GM19025 (cell line): ENCODE measurements around the gene TEDC1.
A peak's percentile ranks its signal among the peaks of the same experiment; 100 is the strongest.

Experiments
- ATAC-seq: cut with Tn5 transposase; IDR thresholded peaks from one replicate; pipeline ENCODE4 v1.9.1; 2021; ENCODE audit warnings: mild to moderate bottlenecking, low read depth, moderate library complexity; ENCODE audit not compliant: unreplicated experiment

The TEDC1 gene

DNA sequence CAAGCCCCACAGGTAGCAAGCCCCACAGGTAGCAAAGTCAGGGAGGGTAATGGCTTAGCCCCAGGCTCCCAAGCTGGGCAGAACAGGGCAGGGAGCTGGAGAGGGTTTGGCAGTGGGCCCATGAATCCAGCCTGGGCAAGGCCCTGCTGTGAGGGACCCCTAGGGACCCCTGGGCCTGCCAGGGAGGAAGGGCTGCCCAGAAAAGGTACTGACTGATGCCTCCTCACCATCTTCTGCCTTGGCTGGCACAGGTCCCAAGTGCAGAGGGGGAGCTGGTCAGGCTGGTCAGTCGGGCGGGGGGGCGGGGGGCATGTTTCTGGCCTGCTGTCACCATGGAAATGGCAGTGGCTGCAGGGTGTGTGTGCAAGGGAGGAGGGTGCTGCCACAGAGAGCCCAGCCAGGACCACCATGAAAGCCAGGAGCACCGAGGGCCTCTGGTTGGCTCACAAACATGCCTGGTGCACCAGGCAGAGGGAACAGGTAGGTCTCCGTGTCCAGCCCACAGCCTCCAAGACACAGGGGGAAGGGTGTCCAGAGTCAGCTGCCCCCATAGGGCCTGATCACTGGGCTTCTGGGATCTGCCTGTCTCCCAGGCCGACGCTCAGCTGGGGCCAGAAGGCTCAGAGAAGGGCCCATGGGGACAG is 17.9 kb upstream of the TEDC1 start:
- no peak for ATAC-seq

DNA sequence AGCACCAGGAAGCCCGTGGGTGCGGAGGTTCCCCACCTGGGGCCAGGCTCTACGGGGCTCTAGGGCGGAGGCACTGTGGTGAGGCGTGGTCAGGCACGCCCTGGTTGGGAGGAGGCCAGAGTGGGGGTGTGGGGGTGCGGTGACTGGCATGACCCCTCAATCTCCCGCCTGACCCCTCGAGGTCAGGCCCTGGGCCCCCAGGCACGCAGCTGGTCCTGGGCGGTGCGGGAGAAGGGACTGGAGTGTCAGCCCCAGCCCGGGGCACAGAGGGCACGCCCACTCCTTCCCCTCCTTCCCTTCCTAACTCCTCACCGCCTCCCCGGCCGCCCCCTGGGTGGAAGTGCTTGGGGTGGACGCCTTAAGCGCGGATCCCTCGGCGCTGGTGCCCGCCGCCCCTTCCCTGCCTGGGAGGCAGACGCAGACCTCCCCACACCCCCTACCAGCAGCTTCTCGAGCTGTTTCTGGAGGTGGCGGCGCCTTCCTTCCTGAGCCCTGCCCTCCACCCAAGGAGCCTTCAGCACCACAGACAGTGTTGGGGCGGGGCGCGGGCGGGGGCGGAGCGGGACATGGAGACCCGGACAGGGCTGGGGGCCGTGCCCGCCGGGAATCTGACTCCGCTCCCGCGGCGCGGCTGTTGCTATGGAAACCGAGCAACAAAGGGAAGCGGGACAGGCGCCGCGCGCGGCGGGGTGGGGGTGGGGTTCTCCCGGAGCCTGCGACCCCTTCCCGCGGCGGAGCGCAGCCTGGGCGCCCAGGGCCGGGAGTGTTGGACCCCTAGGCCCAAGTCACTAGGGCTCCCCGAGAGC is 17.2 kb upstream of the TEDC1 start:
- ATAC-seq: no peak

DNA sequence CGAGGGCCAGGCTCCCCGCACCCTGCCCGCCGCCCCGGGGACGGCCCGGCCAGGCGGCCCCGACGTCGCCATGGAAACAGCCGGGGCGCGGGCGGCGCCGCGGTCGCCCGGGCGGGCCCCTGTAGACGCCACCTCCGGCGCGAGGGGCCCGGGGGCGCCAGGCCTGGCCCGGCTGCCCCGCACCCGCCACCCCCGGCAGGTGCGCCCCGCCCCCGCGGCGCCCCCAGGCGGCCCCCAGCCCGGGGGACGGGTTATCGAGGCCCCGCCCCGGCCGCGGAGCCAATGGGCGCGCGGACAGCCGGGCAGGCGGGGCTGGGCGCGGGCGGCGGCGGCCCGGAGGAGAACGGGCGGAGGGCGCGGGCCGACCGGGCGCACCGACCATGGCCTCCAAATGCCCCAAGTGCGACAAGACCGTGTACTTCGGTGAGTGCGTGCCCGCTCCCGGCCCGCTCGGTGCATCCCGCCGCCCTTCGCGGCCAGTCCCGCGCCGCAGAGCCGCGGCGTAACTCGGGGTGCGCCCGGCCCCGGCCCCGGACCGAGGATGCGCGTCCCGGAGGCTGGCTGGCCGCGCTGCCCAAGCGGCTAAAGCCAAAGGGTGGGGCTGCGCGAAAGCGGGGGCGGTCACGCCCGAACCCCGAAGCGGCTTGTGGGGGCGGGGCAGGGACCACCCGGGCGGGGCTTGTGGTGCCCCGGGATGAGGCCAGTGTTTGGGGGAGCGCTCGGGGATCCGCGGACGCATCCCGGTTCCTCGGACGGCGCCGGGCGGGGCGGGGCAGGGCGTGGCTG is 16.4 kb upstream of the TEDC1 start, which contains the start of gene CRIP2:
Gene CRIP2 (plus strand): TSS at position 339 of the 786 bp plus-strand sequence. CDS start 42 bp downstream, at position 381.
- ATAC-seq: no peak

DNA sequence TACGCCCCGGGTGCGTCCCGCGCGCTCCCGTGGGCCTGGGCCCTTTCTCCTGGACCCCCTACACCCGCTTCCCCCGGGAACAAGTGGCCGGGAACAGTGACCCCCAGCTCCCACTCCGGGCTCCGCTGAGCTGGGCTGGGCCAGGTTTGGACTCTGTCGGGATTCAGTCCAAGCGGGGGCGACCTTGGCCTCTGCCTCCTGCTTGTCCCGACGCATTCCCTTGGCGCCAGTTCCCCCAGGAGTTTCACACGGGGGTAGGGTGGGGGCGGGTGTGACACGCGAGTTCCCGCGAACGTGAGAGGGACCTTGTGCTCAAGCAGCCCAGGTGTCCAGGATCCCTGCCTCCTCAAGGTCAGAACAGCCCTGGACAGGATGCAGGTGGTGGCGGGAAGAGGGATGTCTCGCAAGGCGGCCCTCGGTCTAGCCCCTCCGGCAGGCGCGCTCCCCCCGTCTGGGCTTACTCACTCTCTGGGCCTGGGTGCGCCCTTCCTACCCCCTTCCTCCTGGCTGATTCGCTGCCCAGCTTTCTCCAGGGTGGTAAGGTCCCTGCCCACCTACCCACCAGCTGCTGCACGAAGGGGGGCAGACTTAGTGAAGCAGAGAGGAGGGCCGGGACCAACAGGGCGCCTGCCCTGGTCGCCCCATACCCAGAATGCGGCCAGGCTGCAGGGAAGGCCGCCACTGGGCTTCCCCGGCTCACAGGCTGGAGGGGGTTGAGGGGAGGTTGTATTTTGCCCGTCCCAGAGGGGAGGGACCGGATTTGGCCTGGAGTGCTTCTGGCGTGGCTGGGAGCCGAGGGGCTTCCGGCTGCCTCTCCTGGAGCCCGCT is 15.6 kb upstream of the TEDC1 start:
- no peak for ATAC-seq

DNA sequence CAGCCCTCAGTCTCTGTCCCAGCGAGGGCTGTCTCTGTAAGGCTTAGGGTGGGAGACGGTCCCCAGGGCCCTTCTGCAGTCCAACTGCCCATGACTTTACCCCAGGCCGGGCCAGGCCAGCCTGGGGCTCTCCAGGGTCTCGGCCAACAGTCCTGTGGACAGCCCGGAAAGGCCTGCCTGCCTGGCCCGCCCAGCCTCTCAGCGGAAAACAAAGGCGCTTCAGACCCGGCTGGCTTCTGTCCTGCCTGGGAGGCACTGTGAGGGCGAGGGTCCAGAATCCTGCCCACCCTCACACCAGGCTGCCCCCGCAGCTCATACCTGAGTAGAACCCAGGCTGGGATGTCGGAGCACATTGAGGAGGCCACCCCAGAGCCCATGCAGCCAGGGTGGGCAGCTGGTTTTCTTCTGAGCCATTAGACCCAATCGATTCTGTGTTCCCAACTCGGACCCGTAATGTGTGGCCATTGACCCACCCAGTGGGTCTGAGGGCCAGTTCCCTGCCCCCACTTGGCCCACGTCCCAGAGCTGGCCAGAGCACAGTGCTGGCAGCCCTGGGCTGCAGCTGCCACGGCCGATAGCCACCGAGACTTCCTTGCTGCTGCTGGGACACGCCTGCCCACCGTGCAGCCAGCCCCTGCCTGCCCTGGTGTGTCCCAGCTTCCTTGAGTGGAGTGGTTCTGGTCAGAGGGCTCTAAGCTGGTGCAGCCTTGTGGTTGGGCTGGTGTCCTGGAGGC is 14.8 kb upstream of the TEDC1 start:
- ATAC-seq: no peak

DNA sequence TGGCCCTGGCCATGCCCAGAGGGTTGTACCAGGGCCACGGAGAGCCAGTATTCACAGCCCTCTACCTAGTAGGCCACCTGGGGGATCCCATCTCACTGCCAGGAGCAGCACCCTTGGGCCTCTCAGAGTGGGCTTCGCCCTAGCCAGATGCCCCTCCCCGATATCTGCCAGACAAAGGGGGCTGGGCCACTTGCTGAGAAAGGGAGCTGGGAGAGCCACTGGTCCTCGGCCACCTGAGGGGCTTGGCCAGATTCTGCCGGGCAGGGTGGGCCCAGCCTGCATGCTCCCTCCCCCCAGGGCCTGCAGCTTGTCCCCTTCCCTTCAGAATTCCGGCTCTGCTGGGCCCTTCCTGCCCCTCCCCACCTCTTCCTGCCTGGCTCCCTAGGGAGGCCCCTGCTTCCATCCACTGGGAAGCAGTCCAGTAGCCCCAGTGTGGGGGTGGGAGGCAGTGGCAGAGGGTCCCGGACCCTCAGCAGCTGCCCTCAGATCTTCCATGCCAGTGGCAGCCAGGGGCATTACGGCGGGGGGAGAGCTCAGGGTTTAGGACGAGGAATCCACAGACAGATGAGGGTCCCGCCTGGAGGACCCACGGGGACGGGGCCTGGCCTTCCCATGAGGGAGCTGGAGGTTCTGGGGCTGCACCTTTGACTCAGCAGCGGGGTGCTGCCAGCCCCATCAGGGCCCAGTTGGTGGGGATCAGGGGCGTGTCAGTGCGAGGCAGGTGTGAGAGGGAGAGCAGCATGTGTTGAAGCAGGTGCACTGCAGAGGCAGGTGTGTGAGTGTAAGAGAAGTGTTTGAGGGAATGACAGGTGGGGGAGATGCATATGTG is 14.0 kb upstream of the TEDC1 start:
- no peak for ATAC-seq

DNA sequence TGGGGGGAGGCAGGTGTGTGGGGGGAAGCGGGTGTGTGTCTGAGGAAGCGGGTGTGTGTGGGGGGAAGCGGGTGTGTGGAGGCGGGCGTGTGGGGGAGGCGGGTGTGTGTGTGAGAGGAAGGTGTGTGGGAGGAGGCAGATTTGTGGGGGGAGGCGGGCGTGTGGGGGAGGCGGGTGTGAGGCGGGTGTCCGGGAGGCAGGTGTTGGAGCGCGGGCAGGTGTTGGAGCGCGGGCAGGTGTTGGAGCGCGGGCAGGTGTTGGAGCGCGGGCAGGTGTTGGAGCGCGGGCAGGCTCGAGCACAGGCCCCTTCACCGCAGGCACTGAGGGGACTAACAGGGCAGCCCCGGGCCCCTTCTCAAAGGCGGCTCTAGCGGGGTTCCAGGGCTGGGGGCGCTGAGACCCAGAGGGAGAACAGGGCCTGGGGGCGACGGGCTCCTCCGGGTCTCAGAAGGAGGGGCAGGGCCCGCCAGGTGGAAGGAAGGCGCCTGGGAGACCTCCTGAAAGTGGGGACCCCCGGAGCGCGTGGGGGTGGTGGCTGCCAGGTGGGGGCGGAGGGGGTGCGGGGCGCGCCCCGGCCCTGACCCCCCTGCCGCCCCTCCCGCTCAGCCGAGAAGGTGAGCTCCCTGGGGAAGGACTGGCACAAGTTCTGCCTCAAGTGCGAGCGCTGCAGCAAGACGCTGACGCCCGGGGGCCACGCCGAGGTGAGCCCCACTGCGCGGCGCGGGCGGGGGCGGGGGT is 13.2 kb upstream of the TEDC1 start:
- ATAC-seq: no peak

DNA sequence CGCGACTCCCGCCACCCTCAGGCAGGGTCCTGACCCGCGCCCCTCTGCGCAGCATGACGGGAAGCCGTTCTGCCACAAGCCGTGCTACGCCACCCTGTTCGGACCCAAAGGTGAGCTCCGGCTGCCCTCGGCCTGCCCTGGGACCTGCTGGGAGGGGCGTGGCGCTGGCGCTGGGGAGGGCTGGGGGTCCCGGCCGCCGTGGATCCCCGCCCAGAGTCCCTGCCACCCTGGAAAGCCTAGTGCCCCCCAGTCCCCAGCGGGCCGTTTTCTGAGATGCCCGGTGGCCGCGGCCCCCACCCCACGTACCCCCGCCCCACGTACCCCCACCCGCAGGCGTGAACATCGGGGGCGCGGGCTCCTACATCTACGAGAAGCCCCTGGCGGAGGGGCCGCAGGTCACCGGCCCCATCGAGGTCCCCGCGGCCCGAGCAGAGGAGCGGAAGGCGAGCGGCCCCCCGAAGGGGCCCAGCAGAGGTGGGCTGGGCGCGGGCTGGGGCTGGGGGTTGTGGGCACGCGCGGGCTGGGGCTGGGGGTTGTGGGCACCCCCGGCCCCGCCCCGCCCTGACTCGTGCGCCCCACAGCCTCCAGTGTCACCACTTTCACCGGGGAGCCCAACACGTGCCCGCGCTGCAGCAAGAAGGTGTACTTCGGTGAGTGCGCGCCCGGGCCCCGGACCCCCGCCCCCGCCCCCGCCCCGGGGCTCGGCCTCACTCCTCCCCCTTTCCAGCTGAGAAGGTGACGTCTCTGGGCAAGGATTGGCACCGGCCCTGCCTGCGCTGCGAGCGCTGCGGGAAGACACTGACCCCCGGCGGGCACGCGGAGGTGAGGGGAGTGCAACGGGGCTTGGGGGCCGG is 12.4 kb upstream of the TEDC1 start:
- no peak for ATAC-seq

DNA sequence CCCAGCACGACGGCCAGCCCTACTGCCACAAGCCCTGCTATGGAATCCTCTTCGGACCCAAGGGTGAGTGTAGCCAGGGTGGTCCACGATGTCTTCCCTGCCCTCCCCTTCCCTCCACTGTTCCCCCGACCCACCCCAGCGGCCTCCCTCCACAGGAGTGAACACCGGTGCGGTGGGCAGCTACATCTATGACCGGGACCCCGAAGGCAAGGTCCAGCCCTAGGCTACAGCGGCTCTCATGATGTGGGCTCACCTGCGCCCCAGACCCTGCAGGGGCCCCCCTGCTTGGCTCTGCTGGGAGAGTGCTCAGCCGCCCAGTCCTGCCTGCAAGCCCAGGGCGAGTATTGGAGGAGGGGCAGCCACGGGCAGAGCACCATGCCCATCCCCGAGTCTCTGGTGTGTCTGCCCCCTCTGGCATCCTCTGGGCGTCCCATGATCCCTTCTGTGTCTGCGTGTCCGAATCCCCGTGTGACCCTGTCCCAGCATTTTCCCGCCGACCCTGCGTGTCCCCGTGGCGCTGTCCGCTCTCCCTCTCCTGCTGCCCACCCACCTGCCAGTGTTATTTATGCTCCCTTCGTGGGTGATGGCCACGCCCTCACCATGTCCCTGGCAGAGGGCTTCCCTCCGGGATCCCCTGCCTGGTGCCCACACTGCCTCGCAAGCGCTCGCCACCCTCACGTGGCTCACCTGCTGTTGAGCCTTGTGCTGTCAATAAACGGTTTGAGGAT is 11.5 kb upstream of the TEDC1 start:
- ATAC-seq: no peak

DNA sequence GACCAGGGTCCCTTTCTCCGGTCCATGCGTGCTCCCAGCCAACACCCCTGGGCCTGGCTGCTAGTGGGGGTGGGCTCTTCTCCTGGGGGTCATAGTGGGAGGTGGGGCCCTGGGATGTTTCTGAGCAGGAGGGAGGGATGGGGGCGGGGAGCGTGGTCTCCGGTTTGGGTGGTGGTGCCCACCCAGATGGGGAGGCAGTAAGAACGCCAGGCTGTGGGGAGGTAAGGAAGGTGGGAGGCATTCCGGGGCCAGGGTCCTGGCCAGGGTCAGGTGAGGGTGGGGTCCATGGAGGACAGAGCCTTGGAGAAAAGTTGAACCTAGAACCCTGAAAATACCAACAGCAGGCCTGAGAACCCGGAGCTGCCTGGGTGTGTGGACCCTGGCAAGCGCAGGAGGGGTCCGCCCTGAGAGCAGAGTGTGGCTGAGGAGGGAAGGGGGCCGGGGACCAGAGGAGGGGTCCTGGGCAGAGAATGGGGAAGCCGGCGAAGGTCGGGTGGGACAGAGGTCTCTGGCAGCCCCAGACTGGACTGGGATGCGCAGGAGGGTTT is 10.8 kb upstream of the TEDC1 start:
- no peak for ATAC-seq

DNA sequence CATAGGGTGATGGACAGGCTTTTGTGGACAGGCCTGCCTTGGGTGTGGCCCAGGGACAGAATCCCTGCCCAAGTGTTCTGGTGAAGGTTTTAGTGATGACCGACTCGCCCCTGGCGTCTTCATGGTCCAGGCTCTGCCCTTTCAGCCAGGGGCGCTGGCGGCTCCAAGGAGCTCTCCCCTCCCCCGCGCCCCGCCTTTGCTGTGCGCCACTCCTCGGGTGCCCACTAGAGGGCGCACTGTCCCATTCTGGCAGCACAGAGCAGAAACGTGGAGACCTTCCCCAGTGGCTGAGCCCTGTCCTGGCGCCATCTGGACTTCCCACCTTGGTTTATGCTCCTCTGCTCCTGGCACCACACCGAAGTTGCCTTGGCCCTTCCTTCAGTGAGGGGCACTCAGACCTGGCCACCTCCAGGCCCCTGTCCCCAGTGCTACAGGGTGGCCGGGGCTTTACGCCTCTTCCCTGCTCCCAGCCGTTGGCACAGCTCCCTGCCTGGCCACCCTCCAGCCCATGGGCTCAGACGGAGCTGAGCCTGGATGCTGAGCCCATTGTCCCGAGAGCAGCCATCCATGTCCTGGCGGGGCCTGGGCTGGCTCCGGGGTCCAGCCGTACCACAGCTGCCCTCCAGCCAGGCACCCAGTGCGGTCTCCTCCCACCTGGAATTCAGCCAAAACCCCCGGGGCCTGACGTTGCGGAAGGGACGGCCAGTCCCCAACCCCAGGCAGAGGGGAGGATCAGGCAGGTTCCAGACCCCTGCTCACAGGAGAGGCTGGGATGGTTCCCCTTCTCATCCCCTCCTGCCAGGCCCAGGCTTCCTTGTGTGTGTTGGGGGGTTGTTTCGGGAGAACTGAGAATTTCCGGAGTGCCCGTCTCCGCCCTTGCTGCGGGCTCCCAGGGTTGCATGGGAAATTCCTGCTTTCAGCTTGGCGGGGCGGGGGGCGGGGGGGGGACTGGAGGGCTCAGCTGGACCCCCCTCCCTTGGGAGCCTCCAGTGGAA is 9.9 kb upstream of the TEDC1 start:
- no peak for ATAC-seq

DNA sequence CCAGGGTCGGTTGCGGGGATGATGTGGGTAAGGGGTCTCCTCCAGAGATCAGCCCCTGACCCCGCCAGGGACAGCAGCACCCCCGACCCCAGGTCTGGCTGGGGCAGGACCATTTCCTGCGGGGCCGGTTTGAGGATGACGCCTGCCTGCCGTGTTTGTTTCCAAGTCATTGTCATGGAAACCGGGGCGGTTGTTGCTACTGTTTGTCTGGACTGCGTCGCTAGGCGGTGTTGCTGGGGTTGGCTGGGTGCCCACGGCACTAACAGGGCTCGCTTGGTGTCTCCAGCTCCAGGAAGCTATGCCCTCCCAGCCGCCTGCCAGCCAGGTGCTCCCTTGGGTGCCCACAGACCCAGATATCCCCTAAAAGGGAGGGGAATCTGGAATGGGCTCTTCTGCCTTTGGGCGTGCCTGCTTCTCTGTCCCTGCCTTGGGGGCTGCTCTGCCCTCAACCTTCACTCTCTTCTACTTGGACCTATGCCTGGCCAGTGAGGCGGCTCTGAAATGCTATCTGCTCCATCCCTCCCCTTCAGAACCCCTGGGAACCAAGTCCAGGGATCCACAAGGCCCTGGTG is 9.1 kb upstream of the TEDC1 start:
- peak; percentile 48 for ATAC-seq

DNA sequence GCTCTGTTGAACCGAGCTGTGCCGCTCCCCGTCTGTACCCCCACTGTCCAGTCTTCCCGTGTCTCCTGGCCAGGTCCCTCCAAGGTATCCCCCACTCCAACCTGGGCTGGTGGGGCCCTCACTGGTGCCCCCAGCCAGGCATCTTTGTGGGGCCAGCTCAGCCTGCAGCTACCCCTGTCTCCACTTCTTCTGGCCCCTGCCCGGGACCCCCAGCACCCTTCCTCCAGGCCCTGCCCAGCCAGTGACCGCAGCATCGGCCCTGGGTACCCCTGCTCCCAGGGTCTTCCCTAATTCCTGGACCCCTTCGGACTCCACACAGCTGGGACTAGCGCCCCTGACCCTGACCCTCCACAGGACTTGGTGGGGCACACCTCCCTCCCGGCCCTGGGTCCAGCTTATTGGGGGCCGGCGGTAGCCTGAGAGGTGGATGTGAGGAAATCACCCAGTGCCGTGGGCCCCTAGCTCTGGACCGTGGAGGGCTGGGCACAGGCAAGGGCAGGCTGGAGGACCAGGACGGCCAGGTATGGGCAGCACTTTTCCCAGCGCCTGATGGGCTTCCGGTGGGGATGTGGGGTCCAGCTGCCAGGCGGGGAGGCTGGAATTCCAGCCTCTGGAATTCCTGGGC is 8.4 kb upstream of the TEDC1 start:
- no peak for ATAC-seq

DNA sequence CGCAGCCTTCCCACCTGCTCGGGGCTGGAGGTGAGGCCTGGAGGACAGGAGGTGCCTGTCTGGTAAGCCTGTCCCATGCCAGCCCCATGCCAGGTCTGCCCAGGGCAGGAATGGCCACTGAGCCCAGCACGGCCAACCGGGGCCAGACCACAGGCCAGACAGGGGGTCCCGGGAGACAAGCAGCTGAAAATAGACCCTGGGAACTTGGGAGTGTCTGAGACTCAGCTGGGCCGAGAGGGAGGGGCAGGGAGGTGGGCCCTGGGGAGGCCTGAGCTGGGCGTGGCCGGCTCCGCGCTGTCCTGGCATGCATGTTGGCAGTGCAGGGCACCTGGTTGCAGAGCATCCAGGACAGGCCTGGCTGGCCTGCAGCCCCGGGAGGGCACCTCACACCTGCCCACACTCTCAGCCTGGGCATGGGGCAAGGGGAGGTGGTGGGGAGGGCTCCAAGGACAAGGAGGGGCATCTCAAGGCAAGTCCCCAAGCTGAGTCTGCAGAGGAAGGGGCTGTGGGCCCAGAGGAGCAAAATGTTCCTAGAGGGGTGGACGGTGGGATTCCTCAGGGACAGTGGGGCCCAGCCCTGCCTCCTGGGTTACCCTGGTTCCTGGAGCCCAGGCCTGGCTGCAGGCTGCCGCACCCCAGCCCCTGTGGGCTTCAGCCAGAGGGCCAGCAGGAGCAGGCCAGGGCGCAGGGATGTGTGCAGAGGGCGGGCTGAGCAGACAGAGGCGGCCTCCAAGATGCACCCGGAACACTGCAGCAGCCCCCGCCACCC is 7.6 kb upstream of the TEDC1 start:
- ATAC-seq: no peak
